GM06990 (cell line): ENCODE results near the gene NF2.
"Not testable (repeated sequence)": the region's sequence is repeated elsewhere in the genome, so short reads cannot be mapped to it uniquely, and the experiment has no call there.

Experiments used
- DNase-seq: peaks from one replicate; pipeline ENCODE4 v3.0.0-alpha.2; 2011; ENCODE audit not compliant: insufficient read length; ENCODE audit errors: extremely low read depth
- H3K27me3 ChIP-seq: replicated peaks from 2 replicates; pipeline ENCODE4 v1.6.0; 2011; ENCODE audit warnings: low read length; ENCODE audit not compliant: control insufficient read depth, insufficient read depth
- H3K36me3 ChIP-seq: 2 replicates; pipeline ENCODE4 v1.5.1; 2011; ENCODE audit warnings: low read length; ENCODE audit not compliant: control insufficient read depth, insufficient read depth
- H3K4me3 ChIP-seq: replicated peaks from 2 replicates; pipeline ENCODE4 v1.5.1; 2011; ENCODE audit warnings: low read depth, mild to moderate bottlenecking, control low read depth, low read length
- CTCF ChIP-seq: IDR thresholded peaks from 2 replicates; pipeline ENCODE4 v1.5.1; 2011; ENCODE audit warnings: low read length, control low read depth, mild to moderate bottlenecking, inconsistent platforms; ENCODE audit not compliant: insufficient read depth, poor library complexity, severe bottlenecking

NF2 gene

GRCh38 chr22:29603358-29604075, at the start of gene NF2:
NF2 (plus strand) TSS chr22:29603633; CDS start chr22:29603999, 366 bp downstream.
- Histone ChIP-seq H3K27me3 (no peaks in the 10 kb centered on the region), H3K36me3 (no peaks in the 10 kb centered on the region), H3K4me3 (peak within 1 kb of the TSS; percentile 90)
- DNase-seq, result peak; percentile 99
- no peak for TF ChIP-seq CTCF

- Histone ChIP-seq H3K36me3 (peaks cover 7% of the 10 kb centered on the region), H3K4me3 (no peak overlapping the region), H3K27me3 (no peaks in the 10 kb centered on the region)
- no peak for DNase-seq
- no peak for TF ChIP-seq CTCF
These were observed 48.3 kb upstream of the NF2 start for GRCh38 chr22:29555065-29555644.

- H3K36me3 ChIP-seq, result peaks cover 18% of the 10 kb centered on the region
- no peak overlapping the region for H3K4me3 ChIP-seq
- H3K27me3 ChIP-seq, result no peaks in the 10 kb centered on the region
- no peak for TF ChIP-seq CTCF
- no peak for DNase-seq
These were observed 44.4 kb upstream of the NF2 start for GRCh38 chr22:29559030-29559429.

- peaks cover 18% of the 10 kb centered on the region for H3K36me3 ChIP-seq
- TF ChIP-seq CTCF, result no peak
- DNase-seq, result no peak
These were observed 43.6 kb upstream of the NF2 start for GRCh38 chr22:29559853-29560252.

GRCh38 chr22:29563652-29564460, 39.6 kb upstream of the NF2 start:
- Histone ChIP-seq H3K27me3 (no peaks in the 10 kb centered on the region), H3K36me3 (peaks cover 18% of the 10 kb centered on the region), H3K4me3 (no peak overlapping the region)
- no peak for DNase-seq
- TF ChIP-seq CTCF, result no peak

More at GRCh38 chr22:29559853-29560252, 43.6 kb upstream of the NF2 start:
- no peaks in the 10 kb centered on the region for H3K27me3 ChIP-seq
- no peak overlapping the region for H3K4me3 ChIP-seq

GRCh38 chr22:29566513-29566912, 36.9 kb upstream of the NF2 start:
- not testable (repeated sequence) for H3K4me3 ChIP-seq, H3K27me3 ChIP-seq, DNase-seq
- peaks cover 13% of the 10 kb centered on the region for H3K36me3 ChIP-seq
